SK-N-MC (cell line): Measurements from ENCODE around the gene ATMIN.

ENCODE experiments used
- DNase-seq: peaks from one replicate; pipeline ENCODE4 v3.0.0-alpha.2; 2011; ENCODE audit warnings: low read depth, low spot score
- H3K27ac ChIP-seq: fragments of 200-600 bp; sonication (generic); 2 replicates; pipeline ENCODE4 v1.5.1; 2016; ENCODE audit warnings: mixed run types
- H3K36me3 ChIP-seq: fragments of 200-600 bp; sonication (generic); 2 replicates; pipeline ENCODE4 v1.6.1; 2017; ENCODE audit warnings: antibody characterized with exemption, low read length, mixed read lengths; ENCODE audit not compliant: insufficient read depth
- H3K4me3 ChIP-seq: fragments of 200-600 bp; sonication (generic); 2 replicates; pipeline ENCODE4 v1.5.1; 2016
- H3K9ac ChIP-seq: fragments of 200-600 bp; sonication (generic); 2 replicates; pipeline ENCODE4 v1.8.0; 2017; ENCODE audit warnings: mixed run types, mixed read lengths; ENCODE audit not compliant: insufficient read length
- H3K9me3 ChIP-seq: fragments of 200-600 bp; sonication (generic); 2 replicates; pipeline ENCODE4 v1.6.1; 2017; ENCODE audit warnings: low read depth, mild to moderate bottlenecking, antibody characterized with exemption, low read length, moderate library complexity, mixed read lengths
- EZH2 ChIP-seq: fragments of 200-600 bp; sonication (generic); IDR thresholded peaks from one replicate; pipeline ENCODE4 v1.6.1; 2017; ENCODE audit warnings: antibody characterized with exemption
- FOXP2 ChIP-seq: optimal IDR thresholded peaks from 2 replicates; pipeline ENCODE3; 2011; ENCODE audit warnings: mild to moderate bottlenecking, moderate library complexity; ENCODE audit not compliant: insufficient read depth; ENCODE audit errors: extremely low read length, control extremely low read depth
- POLR2AphosphoS5 ChIP-seq: IDR thresholded peaks from 2 replicates; pipeline ENCODE4 v1.6.1; 2012; ENCODE audit warnings: mild to moderate bottlenecking, low read depth, low read length, borderline replicate concordance

ATMIN gene

DNA sequence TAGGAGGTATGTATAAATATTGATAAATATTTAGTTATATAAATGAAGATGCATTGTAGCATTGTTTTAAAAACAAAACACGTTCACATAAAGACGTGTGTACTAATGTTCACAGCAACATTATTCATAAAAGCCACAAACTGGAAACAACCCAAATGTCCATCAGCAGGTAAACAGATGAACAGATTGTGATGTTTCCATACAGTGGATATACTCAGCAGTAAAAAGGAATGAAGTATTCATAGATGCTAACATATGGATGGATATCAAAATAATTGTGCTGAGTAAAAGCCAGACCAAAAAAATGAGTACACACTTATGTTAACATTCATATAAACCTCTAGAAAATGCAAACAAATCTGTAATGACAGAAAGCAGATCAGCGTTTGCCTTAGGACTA, 22.7 kb upstream of the ATMIN start:
- DNase-seq, result no peak
- no peak overlapping the region for H3K9ac ChIP-seq
- H3K4me3 ChIP-seq, result no peak overlapping the region
- H3K9me3 ChIP-seq, result no peaks in the 10 kb centered on the region
- no peak overlapping the region for H3K27ac ChIP-seq
- no peak for TF ChIP-seq FOXP2
- no peak for TF ChIP-seq POLR2AphosphoS5
- no peak for TF ChIP-seq EZH2
- H3K36me3 ChIP-seq, result peaks cover 21% of the 10 kb centered on the region; the same call in 1 of the 2 replicates

DNA sequence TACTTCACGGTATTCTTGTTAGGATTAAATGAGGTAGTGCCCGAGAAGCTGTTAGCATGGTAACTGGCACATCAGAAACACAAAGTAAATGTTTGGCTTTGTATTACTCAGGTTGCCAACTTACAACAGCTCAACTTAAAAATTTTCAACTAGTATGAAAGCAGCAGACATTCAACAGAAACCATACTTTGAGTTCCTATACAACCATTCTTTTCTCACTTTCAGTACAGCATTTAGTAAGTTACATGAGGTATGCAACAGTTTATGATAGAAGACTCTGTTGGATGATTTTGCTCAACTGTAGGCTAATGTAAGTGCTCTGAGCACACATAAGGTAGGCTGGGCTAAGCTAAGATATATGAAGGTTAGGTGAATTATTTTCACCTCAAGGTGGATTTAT, 21.0 kb upstream of the ATMIN start:
- Histone ChIP-seq H3K9me3 (no peaks in the 10 kb centered on the region), H3K9ac (no peak overlapping the region), H3K36me3 (peaks cover 30% of the 10 kb centered on the region; the same call in 1 of the 2 replicates), H3K4me3 (no peak overlapping the region), H3K27ac (no peak overlapping the region)
- no peak for DNase-seq
- no peak for TF ChIP-seq FOXP2
- no peak for TF ChIP-seq POLR2AphosphoS5
- TF ChIP-seq EZH2, result no peak

DNA sequence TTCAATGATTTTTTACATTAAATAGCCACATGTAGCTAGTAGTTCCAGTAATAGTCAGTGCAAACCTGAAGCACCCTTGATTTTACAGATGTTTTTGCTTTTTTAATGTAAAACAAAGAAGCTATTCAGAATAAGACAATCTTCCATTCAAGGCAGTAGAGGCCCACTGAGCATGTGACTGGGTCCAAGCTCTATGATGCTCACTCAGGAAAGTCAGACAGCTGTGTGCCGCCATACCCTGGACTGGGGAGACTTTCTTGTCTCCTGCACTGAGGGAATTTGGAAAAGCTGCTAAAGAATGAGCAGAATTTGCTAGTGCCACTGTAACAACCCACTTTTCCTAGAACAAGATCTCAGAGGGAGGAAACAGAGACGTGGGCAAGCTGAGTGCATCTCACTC, 17.1 kb upstream of the ATMIN start:
- Histone ChIP-seq H3K4me3 (no peak overlapping the region), H3K36me3 (peaks cover 39% of the 10 kb centered on the region), H3K9ac (no peak overlapping the region), H3K27ac (no peak overlapping the region), H3K9me3 (no peaks in the 10 kb centered on the region)
- DNase-seq, result no peak
- no peak for TF ChIP-seq POLR2AphosphoS5
- TF ChIP-seq EZH2, result no peak
- TF ChIP-seq FOXP2, result no peak

DNA sequence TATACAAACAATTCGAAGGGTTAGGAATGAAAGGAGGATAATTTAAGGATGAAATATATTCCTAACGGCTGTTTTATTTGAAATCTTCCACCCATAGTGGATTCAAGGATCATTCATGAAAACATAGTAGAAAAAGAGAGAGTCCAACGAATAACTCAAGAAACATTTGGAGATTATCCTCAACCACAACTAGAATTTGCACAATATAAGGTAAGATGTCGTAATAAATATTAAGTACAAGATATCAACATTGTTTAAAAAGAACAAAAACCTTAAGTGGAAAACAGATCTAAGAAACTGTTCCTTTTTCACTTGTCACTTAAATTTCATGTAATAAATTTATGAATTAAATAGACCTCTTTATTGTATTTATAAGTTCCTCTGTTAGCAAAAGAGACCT, 9.2 kb upstream of the ATMIN start:
- no peak for DNase-seq

DNA sequence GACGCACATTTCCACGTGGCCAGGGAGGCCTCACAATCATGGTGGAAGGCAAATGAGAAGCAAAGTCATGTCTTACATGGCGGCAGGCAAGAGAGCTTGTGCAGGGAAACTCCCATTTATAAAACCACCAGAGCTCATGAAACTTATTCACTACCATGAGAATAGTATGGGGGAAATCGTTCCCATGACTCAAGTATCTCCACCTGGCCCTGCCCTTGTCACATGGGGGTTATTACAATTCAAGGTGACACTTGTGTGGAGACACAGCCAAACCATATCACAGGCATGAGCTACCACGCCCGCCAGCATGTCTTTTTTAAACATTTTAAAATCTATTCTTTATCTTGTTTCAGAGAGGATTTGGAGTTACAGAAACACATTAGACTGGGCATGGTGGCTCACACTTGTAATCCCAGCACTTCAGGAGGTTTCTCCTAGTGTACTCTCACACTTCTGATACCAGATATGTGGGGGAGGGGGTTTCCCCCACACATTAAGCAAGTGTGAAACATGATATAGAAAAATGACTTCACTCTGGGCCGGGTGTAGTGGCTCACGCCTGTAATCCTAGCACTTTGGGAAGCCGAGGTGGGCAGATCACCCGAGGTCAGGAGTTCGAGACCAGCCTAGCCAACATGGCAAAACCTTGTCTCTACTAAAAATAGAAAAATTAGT, 5.6 kb upstream of the ATMIN start:
- Histone ChIP-seq H3K4me3 (no peak overlapping the region), H3K9ac (no peak overlapping the region), H3K36me3 (peaks cover 3% of the 10 kb centered on the region; the same call in 1 of the 2 replicates), H3K27ac (no peak overlapping the region), H3K9me3 (no peaks in the 10 kb centered on the region)
- TF ChIP-seq FOXP2 (no peak), EZH2 (no peak)
- no peak for DNase-seq

More for the DNA sequence above, 9.2 kb upstream of the ATMIN start:
- Histone ChIP-seq H3K27ac (no peak overlapping the region), H3K4me3 (no peak overlapping the region), H3K9me3 (no peaks in the 10 kb centered on the region), H3K9ac (no peak overlapping the region), H3K36me3 (peaks cover 15% of the 10 kb centered on the region)
- TF ChIP-seq EZH2 (no peak), FOXP2 (no peak), POLR2AphosphoS5 (no peak)

DNA sequence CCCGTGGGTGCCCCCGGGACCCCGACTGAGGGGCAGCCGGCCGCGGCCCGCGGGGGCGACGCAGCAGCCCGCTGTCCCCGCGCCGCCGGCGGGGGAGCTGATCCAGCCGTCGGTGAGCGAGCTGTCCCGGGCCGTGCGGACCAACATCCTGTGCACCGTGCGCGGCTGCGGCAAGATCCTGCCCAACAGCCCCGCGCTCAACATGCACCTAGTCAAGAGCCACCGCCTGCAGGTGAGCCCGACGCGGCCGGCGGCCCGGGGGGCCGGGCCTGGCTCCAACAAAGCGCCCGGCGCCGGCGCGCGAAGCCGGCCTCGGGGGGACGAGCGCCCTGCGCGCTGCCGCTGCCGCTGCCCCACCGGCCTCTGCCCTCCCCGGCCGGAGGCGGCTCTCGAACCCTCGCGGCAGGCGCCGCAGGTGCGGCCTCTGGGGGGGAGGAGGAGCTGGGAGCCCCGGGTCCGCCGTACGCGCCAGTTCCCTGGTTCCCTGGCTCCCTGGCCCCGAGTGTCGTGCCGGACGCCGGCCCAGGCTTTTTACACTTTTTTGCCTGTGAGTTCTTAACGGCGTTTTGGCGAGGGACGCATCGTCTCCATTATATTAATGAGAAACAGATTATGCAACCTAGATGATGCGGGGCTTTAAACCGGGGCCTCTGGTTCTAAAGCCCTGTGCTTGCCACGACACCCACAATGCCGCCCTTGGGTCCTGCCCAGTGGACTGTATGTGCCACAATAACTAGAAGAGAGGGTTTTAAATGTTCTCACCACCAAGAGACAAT, 521 bp downstream of the ATMIN start:
- no peak for DNase-seq
- H3K36me3 ChIP-seq, result no peaks in the 10 kb centered on the region
- H3K9ac ChIP-seq, result peak overlapping the region; percentile 65
- no peak for TF ChIP-seq POLR2AphosphoS5
- no peak for TF ChIP-seq FOXP2
- no peak for TF ChIP-seq EZH2
- H3K9me3 ChIP-seq, result no peaks in the 10 kb centered on the region
- peak overlapping the region; percentile 76 for H3K4me3 ChIP-seq
- no peak overlapping the region for H3K27ac ChIP-seq

DNA sequence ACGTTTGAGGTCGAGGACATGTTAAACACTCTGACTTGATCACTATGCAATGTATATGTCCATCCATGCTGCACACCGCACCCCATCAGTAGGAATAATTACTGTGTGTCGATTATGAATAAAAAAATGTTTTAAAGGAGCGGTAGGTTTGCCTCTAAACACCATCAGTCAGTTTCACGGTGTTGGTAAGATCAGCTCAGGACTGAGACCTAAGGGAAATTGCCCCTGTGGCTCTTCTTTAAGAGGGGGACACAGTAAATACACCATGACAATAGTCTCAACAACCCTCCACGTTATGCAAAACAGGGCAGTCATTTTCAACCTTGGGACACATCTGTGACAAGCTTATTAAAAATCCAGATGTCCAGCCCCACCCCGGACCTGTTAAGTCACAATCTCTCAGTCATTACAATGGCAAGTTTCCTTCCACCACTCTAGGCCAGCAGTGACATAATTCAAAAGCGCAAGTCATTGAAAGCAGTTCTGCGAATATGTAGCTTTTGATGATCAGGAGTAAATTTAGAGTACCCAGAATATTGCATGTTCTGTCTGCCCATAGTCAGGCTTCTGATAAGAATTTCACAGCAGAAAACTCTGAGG, 1.2 kb downstream of the ATMIN start:
- no peak for TF ChIP-seq EZH2
- TF ChIP-seq POLR2AphosphoS5, result no peak
- no peak for TF ChIP-seq FOXP2
- H3K27ac ChIP-seq, result no peak overlapping the region
- no peak for DNase-seq

DNA sequence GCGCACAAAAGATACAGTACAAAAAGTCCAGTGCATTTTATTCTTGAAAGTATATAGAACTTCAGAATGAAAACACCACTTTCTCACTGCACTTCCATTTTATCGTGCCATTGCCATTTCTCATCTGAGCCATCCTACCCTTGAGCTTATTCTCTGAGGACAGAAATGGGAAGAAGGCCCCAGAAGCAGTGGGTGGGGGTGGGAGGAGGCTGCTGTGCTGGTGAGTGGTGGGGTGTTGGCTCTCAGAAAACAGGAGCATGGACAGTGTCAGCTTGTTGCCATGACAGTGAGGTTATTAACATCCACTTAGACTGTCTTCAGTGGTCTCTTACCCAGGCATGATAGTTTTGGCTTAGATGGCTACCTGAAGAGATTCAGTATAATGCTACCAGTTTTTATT, 4.5 kb downstream of the ATMIN start:
- H3K36me3 ChIP-seq, result peaks cover 22% of the 10 kb centered on the region; the same call in 1 of the 2 replicates

More for the DNA sequence above, 1.2 kb downstream of the ATMIN start:
- Histone ChIP-seq H3K4me3 (peak overlapping the region; percentile 76), H3K36me3 (no peaks in the 10 kb centered on the region), H3K9me3 (no peaks in the 10 kb centered on the region), H3K9ac (peak overlapping the region; percentile 65)

More for the DNA sequence above, 4.5 kb downstream of the ATMIN start:
- TF ChIP-seq EZH2 (no peak), FOXP2 (no peak), POLR2AphosphoS5 (no peak)
- H3K9ac ChIP-seq, result no peak overlapping the region
- no peak overlapping the region for H3K4me3 ChIP-seq
- DNase-seq, result no peak
- H3K9me3 ChIP-seq, result no peaks in the 10 kb centered on the region
- no peak overlapping the region for H3K27ac ChIP-seq
